GM12875 (cell line): ENCODE results near the gene RNU6-9.

ENCODE experiments used
- H3K4me3 ChIP-seq: one replicate; pipeline ENCODE4 v1.5.1; 2011; ENCODE audit warnings: low read depth, low read length, control low read depth
- CTCF ChIP-seq: IDR thresholded peaks from 2 replicates; pipeline ENCODE4 v1.5.1; 2011; ENCODE audit warnings: low read depth, mild to moderate bottlenecking, control low read depth, inconsistent platforms, low read length, moderate library complexity, borderline replicate concordance; ENCODE audit not compliant: insufficient read depth

Gene RNU6-9

DNA sequence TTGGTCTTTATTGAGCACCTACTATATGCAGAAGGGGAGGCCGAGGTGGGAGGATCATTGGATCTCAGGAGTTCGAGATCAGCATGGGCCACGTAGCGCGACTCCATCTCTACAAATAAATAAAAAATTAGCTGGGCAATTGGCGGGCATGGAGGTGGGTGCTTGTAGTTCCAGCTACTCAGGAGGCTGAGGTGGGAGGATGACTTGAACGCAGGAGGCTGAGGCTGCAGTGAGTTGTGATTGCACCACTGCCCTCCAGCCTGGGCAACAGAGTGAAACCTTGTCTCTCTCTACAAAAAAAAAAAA lies 30.0 kb upstream of the RNU6-9 start:
- TF ChIP-seq CTCF: no peak
- no peak overlapping the region for H3K4me3 ChIP-seq

DNA sequence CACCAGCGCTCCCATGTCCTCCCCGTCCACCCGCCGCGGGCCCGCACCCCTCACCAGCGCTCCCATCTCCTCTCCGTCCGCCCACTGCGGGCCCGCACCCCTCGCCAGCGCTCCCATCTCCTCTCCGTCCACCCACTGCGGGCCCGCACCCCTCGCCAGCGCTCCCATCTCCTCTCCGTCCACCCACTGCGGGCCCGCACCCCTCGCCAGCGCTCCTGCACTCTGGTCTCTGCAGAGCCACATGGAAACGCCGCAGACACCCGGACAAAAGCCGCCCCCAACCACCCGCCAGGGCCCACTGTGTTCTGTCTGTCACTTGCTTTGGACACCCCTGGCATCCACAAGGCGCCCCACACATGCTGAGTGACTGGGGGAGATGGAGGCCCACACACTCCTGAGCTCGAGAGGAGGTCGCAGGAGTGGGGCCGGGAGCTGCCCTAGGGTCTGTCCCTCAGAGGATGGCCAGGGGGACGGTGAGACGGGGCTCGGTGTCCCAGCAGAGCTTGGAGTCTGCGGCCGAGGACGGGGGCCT lies 26.4 kb upstream of the RNU6-9 start:
- TF ChIP-seq CTCF: no peak
- no peak overlapping the region for H3K4me3 ChIP-seq

DNA sequence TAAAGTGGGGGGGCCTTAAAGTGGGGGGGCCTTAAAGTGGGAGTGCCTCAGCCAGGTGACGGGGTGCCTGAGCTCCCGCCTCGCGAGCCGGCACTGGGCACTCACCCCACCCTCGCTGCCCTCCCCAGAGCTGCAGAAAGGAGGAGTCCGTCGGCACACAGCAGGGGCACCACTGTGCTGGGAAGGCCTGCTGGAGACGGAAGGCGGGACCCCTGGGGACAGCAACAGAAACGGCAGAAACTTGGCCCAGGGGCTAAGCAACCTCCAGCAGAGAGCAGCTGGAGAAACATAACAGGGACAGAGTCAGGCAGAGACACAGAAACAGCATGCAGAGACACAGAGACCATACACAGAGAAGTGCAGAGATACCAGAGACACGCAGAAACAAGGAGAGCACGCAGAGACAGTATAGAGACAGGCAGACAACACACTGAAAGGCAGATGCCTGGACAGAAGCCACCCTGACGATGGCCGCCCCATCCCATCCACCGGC lies 25.9 kb upstream of the RNU6-9 start:
- no peak overlapping the region for H3K4me3 ChIP-seq
- TF ChIP-seq CTCF: no peak

- no peak for TF ChIP-seq CTCF
- no peak overlapping the region for H3K4me3 ChIP-seq
Observed at GRCh38 chr19:867855-868457, 25.3 kb upstream of the RNU6-9 start.

GRCh38 chr19:868458-869244 lies 24.6 kb upstream of the RNU6-9 start:
- H3K4me3 ChIP-seq: no peak overlapping the region

DNA sequence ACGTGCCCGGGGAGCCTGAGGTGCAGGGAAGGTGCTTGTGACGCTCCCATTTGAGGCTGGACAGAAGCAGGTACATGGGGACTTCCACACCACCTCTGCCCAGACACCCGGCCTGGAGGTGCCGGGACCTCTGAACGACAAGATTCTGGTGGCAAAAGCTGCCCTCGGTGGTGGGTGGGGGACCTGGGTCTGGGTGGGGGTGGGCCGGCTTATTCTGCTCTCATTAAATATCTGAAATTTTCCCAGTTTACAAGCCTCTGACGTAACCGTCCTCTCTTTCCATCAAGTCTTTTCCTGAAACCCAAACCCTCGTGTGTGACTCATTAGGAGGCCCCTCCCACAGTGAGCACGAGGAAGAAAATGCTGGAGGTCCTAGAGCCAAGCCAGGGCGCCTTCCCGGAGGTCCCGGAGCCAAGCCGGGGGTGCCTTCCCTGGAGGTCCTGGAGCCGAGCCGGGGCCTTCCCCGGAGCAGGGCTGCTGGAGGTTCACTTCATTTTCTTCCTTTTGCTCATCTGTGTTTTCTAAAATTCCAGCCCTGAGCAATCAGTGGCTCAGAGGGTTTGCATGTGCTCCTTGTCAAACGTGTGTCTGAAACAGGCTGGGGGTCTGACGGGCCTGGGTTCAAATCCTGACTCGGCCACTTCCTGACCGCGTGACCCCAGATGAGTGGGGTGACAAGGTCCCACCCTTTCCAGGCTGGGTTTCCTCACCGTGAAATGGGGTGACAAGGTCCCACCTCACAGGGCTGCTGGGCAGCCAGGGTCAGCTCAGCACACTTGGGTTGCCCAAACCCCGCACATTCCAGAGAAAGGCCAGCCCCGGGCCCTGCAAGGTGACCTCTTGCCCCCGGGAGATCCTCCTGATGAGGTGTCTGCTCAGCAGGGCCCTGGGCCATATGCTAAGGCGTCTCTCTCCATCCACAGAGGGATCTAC lies 23.8 kb upstream of the RNU6-9 start:
- no peak overlapping the region for H3K4me3 ChIP-seq
- TF ChIP-seq CTCF: no peak

More at GRCh38 chr19:868458-869244, 24.6 kb upstream of the RNU6-9 start:
- TF ChIP-seq CTCF: no peak
